PFSK-1 (cell line): ENCODE data around the gene LAMA3.

Experiments used
- POLR2AphosphoS5 ChIP-seq: IDR thresholded peaks from 2 replicates; pipeline ENCODE4 v1.6.1; 2012; ENCODE audit warnings: low read depth, mild to moderate bottlenecking, control low read depth, low read length, moderate library complexity
- REST ChIP-seq, 2 experiments: IDR thresholded peaks; 2 replicates each; pipeline versions ENCODE4 v1.6.1 to v1.8.0; 2011 to 2012; ENCODE audit warnings: low read depth in 2 of 2, low read length in 2 of 2, control low read depth in 1 of 2, inconsistent platforms in 1 of 2, mild to moderate bottlenecking in 1 of 2, moderate library complexity in 1 of 2; ENCODE audit not compliant: insufficient read depth in 1 of 2
- SIN3A ChIP-seq: IDR thresholded peaks from 2 replicates; pipeline ENCODE4 v1.6.1; 2012; ENCODE audit warnings: mild to moderate bottlenecking, low read length, moderate library complexity, borderline replicate concordance; ENCODE audit not compliant: insufficient read depth
- TAF1 ChIP-seq: IDR thresholded peaks from 2 replicates; pipeline ENCODE4 v1.6.1; 2012; ENCODE audit warnings: low read length, control low read depth, borderline replicate concordance; ENCODE audit not compliant: insufficient read depth

GRCh38 chr18:23926571-23926970 is 237.3 kb downstream of the LAMA3 start:
- TF ChIP-seq TAF1 = no peak
- no peak for TF ChIP-seq POLR2AphosphoS5
- TF ChIP-seq SIN3A = no peak
- TF ChIP-seq REST (IDR thresholded peaks at IDR 0.05; ENCODE audit: insufficient read depth in 1 of 2, low read depth in 2 of 2, low read length in 2 of 2) = no peak
